GM18873 (cell line): ENCODE data around the gene TPPP.

Experiments
- ATAC-seq: cut with Tn5 transposase; IDR thresholded peaks from one replicate; pipeline ENCODE4 v1.9.1; 2021; ENCODE audit warnings: mild to moderate bottlenecking, moderate library complexity, moderate number of reproducible peaks; ENCODE audit not compliant: unreplicated experiment, low FRiP score

TPPP gene

GRCh38 chr5:668283-668995, 24.7 kb downstream of the TPPP start:
- no peak for ATAC-seq

GRCh38 chr5:666816-667498, 26.2 kb downstream of the TPPP start:
- ATAC-seq: no peak

- ATAC-seq: no peak
These were observed 27.0 kb downstream of the TPPP start for GRCh38 chr5:665956-666711.

GRCh38 chr5:665541-665955, 27.6 kb downstream of the TPPP start:
- ATAC-seq: no peak

- no peak for ATAC-seq
These were observed 28.2 kb downstream of the TPPP start for GRCh38 chr5:664994-665360.

GRCh38 chr5:664343-664993, 28.7 kb downstream of the TPPP start:
- no peak for ATAC-seq

GRCh38 chr5:663436-664342, 29.5 kb downstream of the TPPP start:
- ATAC-seq: no peak

- ATAC-seq: no peak
These were observed 30.3 kb downstream of the TPPP start for GRCh38 chr5:662751-663435.

- no peak for ATAC-seq
These were observed 31.0 kb downstream of the TPPP start for GRCh38 chr5:661891-662750.

- ATAC-seq: no peak
These were observed 32.6 kb downstream of the TPPP start for GRCh38 chr5:660491-661030.

- ATAC-seq: no peak
These were observed 33.5 kb downstream of the TPPP start for GRCh38 chr5:659496-660263.

- no peak for ATAC-seq
These were observed 35.0 kb downstream of the TPPP start for GRCh38 chr5:658103-658502.

GRCh38 chr5:657570-657969, 35.6 kb downstream of the TPPP start:
- ATAC-seq: no peak

GRCh38 chr5:655406-655805, 37.7 kb downstream of the TPPP start:
- ATAC-seq: no peak

GRCh38 chr5:654071-654778, 38.9 kb downstream of the TPPP start:
- no peak for ATAC-seq

GRCh38 chr5:652773-653350, 40.3 kb downstream of the TPPP start:
- ATAC-seq: no peak
